Hypothalamus (tissue), 51 donors: ENCODE data around the gene ABCF2.

Source experiments
- DNase-seq, 51 donors: peaks; one replicate each; lab custom pipeline; 2025; lab: John Stamatoyannopoulos, UW

The ABCF2 gene

DNA sequence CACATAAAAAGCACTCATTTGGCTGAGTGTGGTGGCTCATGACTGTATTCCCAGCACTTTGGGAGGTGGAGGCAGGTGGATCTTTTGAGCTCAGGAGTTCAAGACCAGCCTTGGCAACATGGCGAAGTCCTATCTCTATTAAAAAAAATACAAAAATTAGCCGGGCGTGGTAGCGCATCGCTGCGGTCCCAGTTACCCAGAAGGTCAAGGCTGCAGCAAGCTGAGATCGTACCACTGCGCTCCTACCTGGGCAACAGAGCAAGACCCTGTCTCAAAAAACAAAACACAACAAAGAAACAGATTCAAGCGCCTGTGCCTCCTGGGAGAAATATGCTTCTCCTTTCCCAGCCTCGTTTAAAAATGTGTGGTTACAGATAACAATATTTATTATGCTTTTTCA is 2.2 kb upstream of the ABCF2 start:
- no peak for DNase-seq

DNA sequence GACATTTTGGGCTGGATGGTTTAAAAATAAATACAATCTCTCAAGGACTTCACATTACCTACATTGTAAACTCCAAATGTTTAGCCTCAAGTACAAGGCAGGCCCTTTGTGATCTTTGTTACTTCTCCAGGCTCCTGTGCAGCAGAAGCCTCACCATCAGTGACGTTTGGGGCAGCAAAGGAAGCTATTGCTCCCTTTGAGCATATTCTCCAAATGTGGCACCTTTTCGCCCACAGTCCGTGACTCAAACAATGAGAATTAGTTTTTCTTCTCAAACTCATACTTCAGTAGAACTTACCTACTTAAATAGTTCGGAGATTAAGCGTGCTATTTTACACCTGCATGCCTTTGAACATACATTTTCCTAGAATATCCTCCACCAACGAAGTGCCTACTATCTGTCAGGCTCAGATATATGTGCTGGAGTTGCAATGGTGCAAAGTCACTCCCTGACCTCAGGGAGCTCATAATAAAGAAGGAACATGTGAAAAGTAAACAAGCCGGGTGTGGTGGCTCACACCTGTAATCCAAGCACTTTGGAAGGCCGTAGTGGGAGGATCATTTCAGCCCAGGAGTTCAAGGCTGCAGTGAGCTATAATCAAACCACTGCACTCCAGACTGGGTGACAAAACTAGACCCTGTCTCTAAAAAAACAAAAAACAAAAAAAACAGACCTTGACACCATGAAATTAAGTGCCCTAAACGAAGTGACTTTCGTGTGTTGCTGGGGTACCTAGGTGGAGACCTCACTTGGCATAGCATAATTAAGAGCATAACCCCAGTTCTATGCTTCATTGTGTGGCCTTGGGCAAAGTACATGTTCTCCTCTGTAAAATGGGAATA is 1.2 kb upstream of the ABCF2 start:
- DNase-seq, result no peak

DNA sequence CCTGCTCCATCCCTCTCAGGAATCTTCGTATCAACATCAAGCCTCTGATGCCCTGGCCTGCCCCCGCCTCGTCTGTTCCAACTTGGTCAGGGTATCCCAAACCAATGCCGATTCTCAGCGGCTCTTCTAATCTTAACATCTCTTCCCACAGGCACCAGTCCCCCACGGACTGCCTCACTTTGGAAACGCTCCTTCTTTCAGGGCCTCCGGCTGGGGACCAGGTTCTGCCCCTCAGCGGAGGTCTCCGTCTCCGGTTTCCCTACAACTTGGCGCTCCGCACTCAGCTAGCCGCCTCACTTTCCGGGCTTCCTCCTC is 488 bp downstream of the ABCF2 start:
- no peak for DNase-seq

DNA sequence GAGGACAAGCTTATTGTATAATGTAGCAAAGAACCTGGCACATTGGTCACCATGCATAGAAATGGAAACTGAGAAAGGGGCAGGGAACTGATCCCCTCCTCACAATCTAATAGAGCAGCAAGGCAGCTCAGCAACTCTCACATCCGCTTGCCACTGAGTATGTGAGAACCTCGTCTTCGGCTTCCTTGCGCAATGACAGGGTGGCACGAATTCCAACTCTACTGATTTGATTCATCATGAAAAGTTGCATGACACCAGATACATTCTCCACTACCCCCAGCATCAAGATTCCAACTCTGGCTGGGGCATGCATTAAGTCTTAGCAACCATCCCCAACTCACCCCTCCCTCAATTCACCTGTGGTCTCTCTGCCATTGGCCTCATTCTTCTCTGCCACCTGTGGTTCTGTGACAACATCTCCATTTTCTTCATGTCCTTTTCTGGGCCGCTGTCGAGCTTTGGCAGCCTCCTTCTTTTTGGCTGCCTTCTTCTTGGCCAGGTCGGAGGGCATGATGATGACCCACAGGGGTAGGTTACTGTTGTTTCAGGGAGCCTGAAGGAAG is 976 bp downstream of the ABCF2 start:
- no peak for DNase-seq

DNA sequence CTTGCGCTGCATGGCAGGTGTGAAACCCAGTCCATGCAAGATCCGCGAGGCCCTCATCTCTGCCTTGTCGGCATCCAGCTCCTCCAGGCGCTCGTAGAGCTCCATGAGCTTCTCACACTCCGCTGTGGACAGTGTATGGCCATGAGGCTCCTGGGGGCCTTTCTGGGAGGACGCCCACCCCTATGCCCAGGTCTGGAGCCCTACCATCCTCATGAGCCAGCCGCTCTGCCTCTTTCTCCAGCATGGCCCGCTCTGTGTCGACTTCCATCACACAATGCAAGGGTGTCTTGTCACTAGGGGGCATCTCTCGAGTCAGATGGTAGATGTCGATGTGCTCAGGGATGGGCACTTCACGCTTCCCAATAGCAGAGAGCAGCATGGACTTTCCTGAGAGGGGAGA is 3.3 kb downstream of the ABCF2 start:
- no peak for DNase-seq

DNA sequence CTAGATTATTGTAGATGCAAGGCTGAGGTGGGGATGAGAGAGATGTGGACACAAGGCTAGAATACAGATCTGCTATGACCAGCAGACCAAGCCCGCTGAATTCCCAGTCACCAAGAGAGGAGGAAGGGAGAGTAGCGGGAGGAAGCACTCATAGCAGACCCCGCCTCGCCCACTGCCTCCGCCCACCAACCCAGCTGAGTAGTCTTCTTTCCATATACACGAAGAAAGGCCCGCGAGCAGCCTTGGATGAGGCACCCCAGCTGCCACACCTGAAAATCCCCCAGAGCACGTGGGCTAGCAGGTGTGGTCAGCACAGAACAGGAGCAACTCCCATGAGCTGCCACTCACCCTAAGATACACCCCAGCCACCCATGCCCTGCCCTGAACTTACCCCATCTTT is 8.8 kb downstream of the ABCF2 start:
- no peak for DNase-seq

DNA sequence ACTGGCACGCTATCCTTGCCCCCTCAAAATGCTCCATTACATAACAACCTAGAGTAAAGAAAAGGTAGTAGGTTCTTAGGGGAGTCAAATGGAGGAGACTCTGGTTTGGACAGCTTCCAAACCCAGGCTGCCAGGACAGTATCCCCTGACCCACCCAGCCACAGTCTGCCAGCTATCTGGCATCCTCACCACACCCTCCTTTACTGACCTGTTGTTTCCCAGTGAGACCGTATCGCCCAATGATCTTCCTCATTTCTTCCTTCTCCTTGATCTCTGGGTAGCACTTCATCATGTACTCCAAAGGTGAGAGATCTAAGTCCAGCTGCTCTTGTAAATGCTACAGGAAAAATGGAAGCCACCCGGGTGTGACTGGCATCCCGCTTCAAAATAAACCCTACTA is 11.6 kb downstream of the ABCF2 start:
- DNase-seq, result no peak

DNA sequence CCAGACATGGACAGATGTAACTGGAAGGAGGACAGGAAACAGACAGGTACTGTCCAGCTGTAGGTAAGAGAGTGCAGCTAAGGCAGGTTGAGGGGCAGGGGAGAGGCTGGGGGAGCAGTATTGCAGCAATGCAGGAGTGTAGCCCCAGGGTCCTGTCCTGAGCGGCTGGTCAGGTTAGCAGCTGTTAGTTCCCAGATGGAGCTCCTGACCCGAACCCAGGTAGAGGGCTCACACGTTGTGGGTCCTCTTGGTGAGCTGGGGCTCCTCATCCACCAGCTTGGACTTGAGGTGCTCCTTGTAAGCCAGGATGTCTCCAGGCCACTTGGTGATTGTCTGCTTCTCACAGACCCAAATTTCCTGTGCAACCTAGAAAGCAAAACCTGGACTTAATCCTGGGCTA is 13.2 kb downstream of the ABCF2 start:
- DNase-seq, result no peak

DNA sequence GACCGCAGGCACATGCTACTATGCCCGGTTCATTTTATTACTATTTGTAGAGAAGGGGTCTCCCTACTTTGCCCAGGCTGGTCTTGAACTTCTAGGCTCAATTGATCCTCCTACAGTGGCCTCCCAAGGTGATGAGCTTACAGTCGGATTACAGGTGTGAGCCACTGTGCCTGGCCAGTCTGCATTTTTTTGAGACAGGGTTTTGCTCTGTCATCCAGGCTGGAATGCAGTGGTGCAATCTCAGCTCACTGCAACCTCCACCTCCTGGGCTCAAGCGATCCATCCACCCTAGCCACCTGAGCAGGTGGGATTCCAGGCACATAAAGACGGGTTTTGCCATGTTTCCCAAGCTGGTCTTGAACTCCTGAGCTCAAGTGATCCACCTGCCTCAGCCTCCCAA is 14.4 kb downstream of the ABCF2 start:
- DNase-seq, result no peak

DNA sequence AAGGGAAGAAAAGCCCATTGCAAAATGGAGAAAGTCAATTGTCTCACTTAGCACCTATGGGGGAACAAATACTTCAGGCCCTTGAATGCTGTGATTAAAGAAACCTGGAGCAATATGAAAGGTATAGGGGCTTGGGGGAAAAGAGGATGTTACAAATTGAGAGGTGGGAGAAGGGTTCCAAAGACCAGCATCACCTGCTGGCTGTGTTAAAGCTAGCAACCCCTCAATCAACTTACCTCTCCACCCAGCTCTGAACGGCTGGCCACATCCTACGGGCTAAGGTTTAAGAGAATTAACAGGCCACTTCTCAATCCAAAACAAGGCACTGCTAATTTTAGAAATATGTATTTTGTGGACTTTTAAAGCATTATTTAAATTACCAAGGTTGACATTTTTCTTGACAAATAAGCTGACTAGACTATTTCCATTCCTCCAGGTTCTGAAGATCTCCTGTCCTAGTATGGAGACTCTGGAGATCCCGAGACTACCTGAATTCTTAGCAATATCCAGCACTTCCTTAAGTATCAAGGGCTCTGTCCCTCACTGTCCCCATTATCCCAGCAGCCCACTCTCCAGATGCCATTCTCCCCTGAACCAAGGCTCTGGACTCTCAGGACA is 15.7 kb downstream of the ABCF2 start:
- no peak for DNase-seq

DNA sequence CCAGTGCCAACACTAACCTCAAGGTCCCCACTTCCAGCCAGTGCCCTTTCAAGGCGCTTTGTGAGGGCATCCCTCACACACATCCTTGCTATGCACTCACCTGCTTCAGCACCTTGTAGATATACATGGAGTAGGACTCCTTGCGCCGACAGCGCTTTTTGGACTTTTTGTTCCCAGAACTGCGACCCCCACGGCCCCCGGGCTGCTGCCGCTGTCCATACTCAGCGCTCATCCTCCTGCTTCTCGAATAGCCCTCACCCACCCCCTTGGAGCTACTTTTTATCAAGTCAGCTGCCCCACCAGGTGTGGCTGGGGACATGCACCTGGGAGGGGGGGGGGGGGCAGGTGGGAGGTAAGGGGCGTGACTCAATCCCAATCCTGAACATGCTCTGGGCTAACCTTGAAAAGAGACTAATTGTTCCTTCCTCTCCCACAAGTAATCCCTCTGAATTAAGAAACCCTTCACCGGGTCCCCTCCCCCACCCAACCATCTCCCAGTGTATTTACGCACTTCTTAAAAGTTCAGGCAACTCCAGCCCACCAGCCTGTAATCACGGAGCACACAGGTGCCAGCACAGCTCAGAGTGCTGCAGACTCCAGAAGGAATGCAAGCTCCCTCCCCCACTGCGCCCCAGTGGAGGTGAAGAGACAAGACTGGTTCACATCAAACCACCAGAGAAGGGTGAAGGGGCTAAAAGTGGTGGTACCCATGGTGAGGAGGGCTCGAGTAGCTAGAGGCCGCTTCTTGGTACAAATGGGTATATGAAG is 16.7 kb downstream of the ABCF2 start, which contains the start of gene H2BK1:
Gene H2BK1, minus strand, starts transcription at position 402 of the 768 bp plus-strand sequence. Its CDS starts 170 bp downstream, at position 232.
- DNase-seq, result no peak

DNA sequence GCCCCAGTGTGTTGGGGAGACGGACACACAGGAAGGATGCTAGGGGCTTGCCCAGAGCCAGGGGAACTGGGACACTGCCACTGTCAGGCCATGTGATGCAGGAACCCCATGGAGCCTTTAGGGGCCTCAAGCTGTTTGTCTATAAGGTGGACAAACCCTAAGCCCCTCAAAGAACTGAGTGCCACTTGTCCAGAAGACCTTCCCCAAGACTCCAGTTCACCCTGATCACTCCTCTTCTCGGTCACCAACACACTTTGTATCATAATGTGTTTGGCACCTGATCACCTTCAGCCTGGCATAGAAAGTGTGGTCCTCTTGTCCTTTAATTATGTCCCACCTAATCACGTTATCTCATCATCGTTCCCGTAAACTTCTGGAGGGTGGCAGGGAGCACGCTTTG is 17.4 kb downstream of the ABCF2 start:
- DNase-seq, result no peak

DNA sequence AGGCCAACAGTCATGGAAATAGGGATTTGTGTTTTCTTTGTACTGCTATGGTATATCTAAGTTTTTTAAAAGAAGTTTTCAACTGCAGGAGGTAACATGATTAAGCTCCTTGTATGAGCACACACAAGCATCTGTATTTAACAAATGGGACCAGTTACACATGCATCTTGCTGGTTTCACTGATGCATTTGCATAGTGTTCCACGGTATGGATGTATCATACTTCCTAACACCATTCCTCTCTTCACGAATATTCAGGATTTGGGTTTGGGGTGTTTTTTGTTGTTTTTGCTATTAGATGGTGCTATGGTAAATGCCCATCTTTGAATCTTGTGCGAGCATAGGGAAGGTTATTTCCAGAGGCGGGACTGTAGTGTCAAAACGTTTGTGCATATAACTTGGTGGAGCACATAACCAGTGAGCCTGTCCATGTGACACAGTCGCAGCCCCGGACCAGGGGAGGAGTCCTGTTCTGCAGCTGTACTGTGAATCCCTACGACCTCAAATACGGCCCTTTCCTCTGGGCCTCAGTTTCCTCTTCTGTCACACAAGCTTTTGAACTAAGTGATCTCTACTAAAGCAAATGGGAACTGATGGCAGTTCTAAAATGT is 18.6 kb downstream of the ABCF2 start:
- no peak for DNase-seq

DNA sequence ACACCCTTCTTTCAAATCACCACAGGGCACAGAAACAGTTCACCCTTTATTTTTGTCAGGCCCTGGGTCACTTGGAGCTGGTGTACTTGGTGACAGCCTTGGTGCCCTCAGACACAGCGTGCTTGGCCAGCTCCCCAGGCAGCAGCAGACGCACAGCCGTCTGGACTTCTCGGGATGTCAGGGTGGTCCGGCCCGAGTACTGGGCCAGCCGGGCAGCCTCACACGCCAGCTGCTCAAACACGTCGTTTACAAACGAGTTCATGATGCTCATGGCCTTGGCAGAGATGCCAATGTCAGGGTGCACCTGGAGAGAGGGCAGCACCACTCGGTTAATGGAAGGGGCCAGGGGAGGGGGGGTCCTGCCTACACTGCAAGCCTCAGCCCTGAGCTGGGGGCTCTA is 19.2 kb downstream of the ABCF2 start:
- no peak for DNase-seq

DNA sequence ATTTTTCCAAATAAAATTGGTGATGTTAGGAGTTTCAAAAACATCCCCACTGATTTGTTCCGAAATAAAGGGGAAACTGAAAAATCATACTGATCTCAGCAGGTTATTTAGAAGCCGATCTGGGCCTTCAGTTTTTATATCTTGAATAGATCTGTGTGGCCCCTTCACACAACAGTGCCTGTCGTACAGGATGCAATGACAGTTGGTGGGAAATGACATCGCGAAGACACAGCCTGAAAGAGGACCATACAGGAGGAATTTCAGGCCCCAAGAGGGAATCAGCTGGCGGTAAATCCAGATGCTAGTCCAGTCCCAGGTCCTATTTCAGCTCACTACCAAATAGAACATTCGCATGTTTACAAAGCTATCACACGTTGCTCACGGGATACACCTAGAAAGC is 19.7 kb downstream of the ABCF2 start:
- no peak for DNase-seq

DNA sequence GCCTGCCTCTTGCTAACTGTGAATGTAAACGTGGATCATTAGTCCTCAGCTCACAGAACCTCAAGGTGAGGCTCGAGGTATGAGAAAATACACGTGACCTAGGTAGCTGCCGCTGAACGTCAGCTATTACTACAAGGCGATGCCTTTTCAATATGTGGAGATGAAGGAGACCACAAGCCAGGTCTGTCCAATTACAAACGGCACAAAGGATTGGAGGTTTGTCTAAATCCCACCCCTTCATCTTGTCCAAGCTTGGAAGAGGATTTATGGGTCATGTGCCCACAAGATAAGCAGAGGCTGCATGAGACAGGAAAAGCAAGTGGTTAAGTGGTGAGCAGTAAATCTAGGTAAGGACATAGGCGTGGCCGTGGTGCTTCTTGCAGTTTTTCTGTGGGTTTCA is 20.1 kb downstream of the ABCF2 start:
- DNase-seq, result no peak

DNA sequence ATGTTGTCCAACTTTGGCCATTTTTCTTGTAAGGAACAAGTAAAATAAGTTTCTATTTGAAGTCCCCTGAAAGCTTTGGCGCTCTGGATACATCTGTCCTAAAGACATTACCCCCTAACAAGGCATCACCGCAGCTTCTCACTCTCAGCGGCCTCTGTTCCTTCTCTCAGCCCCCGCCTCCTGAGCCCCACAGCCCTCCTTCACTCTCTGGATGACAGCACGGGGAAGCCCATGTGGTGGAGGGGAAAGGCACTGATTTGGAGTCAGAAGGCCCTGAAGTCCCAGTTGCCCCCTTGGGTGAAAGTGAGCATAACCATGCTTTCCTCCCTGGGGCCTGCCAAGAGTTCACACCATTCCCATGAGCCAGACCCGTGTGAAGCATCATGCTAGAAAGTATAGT is 21.3 kb downstream of the ABCF2 start:
- no peak for DNase-seq

DNA sequence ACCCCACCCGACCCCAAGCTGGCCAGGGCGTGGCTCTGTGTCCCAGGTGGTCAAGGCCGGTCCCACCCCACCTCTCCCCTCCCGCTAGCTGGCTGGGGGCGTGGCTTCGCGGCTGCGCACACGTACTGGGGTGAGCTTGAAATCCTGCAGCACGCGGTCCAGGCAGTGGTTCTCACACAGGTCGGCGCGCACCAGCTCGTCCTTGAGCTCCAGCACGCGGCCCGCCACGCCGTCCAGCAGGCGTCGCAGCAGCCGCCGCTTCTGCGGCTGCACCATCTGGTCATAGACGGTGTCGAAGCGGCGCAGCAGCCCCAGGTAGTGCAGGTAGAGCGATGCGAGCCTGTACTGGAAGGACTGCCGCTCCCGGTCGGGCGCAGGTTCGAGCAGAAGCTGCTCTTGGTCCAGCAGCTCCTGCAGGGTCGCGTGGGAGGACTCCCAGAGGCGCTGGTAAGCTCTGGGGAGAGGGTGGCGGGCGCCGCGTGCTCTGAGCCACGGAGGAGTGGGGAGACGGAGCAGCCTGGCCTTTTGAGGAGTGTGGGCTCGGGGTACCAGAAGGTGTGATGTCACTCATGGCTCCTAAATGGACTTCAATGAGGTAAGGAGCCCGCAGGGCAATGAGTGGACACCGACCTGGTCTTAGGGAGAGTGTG is 22.5 kb downstream of the ABCF2 start:
- no peak for DNase-seq

DNA sequence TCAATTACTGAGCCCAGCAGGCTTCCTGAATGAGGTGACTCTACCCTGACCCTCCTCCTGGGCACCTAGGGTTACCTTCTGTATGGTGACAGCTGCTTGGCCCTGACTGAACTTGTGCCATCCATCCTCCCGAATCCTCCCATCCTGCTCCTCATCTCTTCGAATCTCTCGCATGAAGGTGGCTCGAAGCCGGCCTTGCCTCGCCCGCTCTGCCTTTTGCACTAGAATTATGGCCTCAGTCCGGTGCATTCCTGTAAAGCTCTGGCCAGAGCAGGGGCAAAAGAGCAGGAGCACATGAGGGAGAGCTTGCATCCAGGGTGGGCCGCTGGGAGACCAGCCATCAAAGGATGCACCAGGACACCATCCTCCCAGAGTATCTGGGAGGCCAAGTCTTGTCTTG is 24.2 kb downstream of the ABCF2 start:
- no peak for DNase-seq

DNA sequence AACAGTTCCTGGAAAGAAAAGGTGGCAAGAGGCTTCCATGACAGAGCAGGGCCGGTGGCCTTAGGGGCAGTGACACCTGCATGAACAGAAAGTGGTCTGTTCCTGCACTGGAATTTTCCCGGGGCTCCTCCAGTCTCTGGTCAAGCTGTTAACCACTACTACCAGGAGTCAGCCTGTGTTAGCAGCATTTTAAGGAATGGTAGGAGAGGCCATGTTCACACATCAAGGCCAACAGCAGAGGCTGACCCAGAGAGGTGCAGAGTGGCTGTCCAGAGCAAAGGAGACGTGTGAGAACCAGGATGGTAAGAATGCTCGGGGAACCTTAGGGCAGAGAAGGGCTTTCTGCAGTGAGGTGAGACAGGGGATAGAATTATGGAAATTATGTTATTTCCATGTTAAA is 25.3 kb downstream of the ABCF2 start:
- DNase-seq, result no peak

DNA sequence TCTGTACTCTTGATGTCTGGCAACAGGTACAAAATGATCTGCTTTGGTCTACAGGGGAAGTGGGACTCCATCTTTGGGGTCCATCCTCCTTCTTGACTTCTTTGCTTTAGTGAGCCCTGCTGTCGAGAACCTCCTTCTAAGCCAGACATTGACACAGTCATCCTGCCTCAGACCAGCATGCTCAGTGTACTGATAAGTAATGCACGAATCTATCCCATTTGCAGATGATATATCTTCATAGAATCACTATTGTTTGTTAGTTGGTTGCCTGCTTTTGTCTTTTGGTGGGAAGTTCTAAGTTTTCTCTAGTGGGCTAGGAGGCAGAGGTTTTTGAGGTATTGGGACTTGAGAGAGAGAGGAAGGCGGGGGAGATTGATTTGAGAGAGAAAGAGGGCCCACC is 25.7 kb downstream of the ABCF2 start:
- DNase-seq, result no peak
